Hematopoietic multipotent progenitor cell (in vitro differentiated cells): Measurements from ENCODE around the gene NRARP. TPM values are rescaled to one million over a fixed set of nuclear protein-coding genes. Genes with fewer than 3 reads are reported as not detected.

Experiments used
- DNase-seq, 3 donors: peaks; one replicate each; pipeline ENCODE4 v3.0.0-alpha.2; 2011 to 2015; ENCODE audit warnings: low read depth in 2 of 3, low spot score in 2 of 3
- total RNA-seq: library from RNA; depleted of rRNA; stranded (reverse); fragments of >200 nt; gene quantifications from one replicate; pipeline ENCODE4 v1.2.3, GENCODE V29; 2012

The NRARP gene
- total RNA-seq, 1 donor, result 5.1 TPM

- no peak for DNase-seq
Measured at GRCh38 chr9:137323531-137324331, 21.7 kb upstream of the NRARP start.

- no peak for DNase-seq
Measured at GRCh38 chr9:137321726-137322361, 19.8 kb upstream of the NRARP start.

DNA sequence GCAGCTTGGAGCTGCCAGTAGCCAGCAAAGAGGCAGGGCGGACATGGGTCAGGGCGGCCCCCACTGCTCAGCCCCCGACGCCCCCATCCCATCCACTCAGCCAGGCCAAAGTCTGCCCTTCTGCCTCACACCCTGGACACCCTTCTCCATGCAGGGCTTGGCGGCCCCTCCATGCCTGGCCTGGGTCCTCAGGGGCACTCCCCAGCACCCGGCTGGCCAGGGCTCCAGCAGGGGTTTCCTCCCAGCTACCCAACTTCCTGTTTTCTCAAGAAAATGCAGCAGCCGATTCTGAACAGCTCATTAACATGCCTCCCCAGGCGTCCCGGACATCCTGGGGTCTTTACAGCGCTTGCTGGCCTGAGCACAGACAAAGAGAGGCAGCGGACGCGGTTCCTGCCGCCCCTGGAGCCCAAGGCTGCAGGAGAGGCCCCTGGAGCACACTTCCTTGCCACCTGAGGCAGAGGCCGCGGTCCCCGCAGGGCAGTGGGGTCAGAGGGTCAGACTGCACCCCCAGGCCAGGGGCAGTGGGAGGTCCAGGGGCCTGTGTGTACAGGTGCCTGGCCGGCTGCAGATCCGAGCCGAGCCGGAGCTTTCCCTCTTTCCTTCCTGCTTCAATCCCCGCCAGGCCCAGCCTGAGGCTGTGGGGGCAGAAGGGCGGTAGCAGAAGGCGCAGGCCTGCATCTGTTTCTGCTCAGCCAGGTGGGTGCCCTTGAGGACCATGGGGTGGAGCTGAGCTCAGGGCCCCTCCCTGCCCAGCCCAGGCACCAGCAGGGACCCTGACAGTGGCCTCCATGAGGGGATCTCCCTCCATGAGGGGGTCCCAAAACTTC is 18.7 kb upstream of the NRARP start:
- DNase-seq, result peak in 2 of 3 donors; percentile 81 to 89

- DNase-seq, result no peak
Measured at GRCh38 chr9:137319739-137320551, 17.9 kb upstream of the NRARP start.

- DNase-seq, result no peak
Measured at GRCh38 chr9:137319011-137319738, 17.1 kb upstream of the NRARP start.

DNA sequence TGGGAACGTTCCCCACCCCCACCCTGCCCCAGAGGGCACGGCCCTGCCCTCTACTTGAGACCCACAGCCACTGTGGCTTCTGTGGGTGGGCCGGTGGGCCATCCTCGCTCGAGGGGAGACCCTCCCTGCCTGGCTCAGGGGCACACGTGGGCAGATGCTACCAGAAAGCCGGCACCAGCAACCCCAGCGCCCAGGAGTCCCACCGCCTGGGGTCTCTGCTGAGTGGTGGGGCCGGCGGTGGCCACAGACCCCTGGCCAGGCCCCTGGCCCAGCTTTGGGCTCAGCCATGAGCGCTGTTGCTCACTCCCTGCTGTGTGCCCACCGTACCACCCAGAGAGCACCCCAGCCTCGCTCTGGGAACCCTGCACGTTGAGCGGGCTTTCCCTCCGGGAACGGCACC is 16.5 kb upstream of the NRARP start:
- DNase-seq, result no peak

- DNase-seq, result no peak
Measured at GRCh38 chr9:137317718-137318511, 15.8 kb upstream of the NRARP start.

- no peak for DNase-seq
Measured at GRCh38 chr9:137317021-137317717, 15.1 kb upstream of the NRARP start.

- no peak for DNase-seq
Measured at GRCh38 chr9:137316012-137316981, 14.2 kb upstream of the NRARP start.

DNA sequence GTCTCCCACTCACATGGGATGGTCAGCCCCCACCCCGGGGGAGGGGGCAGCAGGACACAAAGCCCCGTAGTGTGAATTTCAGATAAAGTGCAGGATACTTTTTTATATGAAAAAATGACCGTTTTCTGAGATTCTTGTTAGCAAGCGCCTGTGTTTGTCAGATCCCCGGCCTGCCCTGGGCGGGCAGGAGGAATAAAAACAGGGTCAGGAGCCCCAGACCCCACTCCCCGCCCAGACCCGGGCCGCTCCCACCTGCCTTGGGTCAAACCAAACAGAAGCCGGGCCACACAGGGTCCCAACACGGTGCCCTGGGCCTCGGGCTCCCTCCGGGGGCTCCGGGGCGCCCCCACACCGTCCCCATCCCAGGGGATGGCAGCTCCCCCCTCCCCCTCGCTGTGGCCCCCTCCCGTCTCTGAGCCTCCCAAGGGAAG is 13.5 kb upstream of the NRARP start:
- no peak for DNase-seq

DNA sequence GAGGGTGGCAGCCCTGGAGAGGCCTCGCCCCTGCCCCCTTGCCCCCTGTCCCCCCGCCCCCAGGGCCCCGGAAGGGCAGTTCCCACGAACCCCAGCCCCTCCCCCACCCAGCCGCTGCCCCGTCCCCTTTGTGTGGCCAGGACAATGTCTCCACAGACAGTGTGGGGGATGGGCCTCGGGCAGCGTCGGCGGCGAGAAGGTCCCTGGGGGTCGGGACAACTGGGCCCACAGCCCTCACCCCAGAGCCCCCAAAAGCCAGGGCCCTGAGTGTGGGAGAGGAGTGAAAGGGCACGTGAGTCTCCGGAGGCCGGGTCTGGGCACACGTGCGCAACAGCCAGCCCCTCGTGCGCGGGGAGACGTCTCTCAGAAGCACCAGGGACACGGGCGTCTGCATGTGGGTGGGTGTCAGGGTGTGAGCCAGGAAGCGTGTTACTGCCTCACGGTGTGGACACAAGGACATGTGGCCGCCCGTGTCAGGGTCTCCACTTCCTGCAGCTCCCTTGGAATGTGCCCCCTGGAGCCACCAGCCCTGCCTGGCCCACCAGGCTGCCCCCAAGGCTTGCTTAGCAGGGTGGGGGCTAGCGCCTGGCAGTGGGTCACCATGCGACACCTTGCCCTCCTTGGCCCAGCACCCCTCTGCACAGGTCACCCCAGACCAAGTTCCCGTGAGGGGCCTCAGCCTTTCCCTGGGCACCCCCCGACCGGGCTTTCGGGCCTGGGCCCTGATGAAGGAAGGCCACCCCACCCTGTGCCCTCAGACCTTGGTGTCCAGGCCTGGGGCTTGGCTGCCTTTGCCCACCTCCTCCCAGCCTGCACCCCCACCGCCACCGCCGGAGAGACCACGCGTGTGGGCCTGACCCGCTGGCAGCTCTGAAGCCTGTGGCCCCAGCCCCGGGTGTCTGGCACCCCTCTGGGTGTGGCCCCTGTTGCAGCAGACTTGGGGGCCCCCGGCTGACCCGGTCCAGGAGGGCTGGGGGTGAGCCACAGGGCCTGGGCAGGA is 12.8 kb upstream of the NRARP start:
- DNase-seq, result no peak

- no peak for DNase-seq
Measured at GRCh38 chr9:137313956-137314560, 12.0 kb upstream of the NRARP start.

- no peak for DNase-seq
Measured at GRCh38 chr9:137313326-137313936, 11.4 kb upstream of the NRARP start.

DNA sequence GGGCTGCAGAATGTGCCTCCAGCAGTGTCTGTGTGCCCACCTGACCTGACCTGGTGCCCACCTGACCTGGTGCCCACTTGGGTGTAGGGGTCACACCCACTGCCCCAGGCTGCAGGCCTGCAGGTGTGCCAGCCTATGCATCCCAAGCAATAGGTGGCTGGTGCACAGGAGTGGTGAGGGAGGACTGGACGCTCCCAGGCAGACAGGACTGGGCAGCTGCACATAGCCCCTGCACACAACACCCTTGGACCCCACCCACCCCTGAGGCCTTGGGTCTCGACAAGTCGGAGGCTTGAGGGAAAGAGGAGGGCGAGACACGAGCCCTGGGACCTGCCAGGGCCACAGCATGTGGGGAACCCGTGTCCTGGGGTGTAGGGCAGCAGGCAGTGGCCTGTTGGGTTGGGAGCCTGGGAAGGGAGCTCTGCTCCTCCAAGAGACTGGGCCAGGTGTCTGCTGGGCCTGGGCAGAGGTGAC is 10.8 kb upstream of the NRARP start:
- DNase-seq, result no peak
